ENCODE data around the gene SV2B. TPM values are rescaled to one million over a fixed set of nuclear protein-coding genes. Genes with fewer than 3 reads are reported as not detected.

Gene SV2B
- total RNA-seq, 1 experiment from 2014 or later, result 1.4 TPM

GRCh38 chr15:91102546-91103330, 2.7 kb downstream of the SV2B start:
- no peak overlapping the region for H3K4me3 Mint-ChIP-seq
- ChIA-PET CTCF (no interaction called here), POLR2A (no interaction called here)
- DNase-seq (ENCODE audit: low spot score) (no peak), ATAC-seq (no peak)
- peaks cover 67% of the 10 kb centered on the region for H3K27me3 Mint-ChIP-seq (ENCODE audit: low read depth)
- no peak for TF ChIP-seq TEAD1 (CRISPR knock-in tag; IDR thresholded peaks at IDR 0.05)
- TF ChIP-seq ZBTB43 (CRISPR knock-in tag; IDR thresholded peaks at IDR 0.05), result no peak
- TF ChIP-seq RELA (CRISPR knock-in tag; IDR thresholded peaks at IDR 0.05; ENCODE audit: borderline replicate concordance), result no peak
- TF ChIP-seq ELF4 (CRISPR knock-in tag; IDR thresholded peaks at IDR 0.05; ENCODE audit: low read depth), result no peak
- no peak for TF ChIP-seq STAT6 (CRISPR knock-in tag; conservative IDR thresholded peaks at IDR 0.05; ENCODE audit: low read depth)
- no peak for TF ChIP-seq CDX4 (CRISPR knock-in tag; IDR thresholded peaks at IDR 0.05; ENCODE audit: borderline replicate concordance)
- no peak for TF ChIP-seq CREB1 (CRISPR knock-in tag; IDR thresholded peaks at IDR 0.05)
- TF ChIP-seq JUN (CRISPR knock-in tag; IDR thresholded peaks at IDR 0.05), result no peak
- TF ChIP-seq ATF2 (CRISPR knock-in tag; IDR thresholded peaks at IDR 0.05; ENCODE audit: borderline replicate concordance, low read depth), result no peak
- TF ChIP-seq ZNF281 (CRISPR knock-in tag; IDR thresholded peaks at IDR 0.05), result no peak
- TF ChIP-seq TCF7 (CRISPR knock-in tag; IDR thresholded peaks at IDR 0.05; ENCODE audit: low read depth), result no peak
- TF ChIP-seq NR2C2 (CRISPR knock-in tag; IDR thresholded peaks at IDR 0.05), result no peak
- no peak for TF ChIP-seq NFE2L1 (CRISPR knock-in tag; IDR thresholded peaks at IDR 0.05)
- TF ChIP-seq E2F5 (CRISPR knock-in tag; IDR thresholded peaks at IDR 0.05), result no peak
- TF ChIP-seq ZBTB21 (CRISPR knock-in tag; IDR thresholded peaks at IDR 0.05; ENCODE audit: borderline replicate concordance), result no peak
- no peak for TF ChIP-seq ZNF425 (CRISPR knock-in tag; conservative IDR thresholded peaks at IDR 0.05)
- H3K9me3 Mint-ChIP-seq, result no peaks in the 10 kb centered on the region
- no peak overlapping the region for H3K27ac Mint-ChIP-seq
- H3K4me1 Mint-ChIP-seq, result peaks cover 18% of the 10 kb centered on the region
- H3K36me3 Mint-ChIP-seq, result no peaks in the 10 kb centered on the region

Measured in WTC11 (cell line).